HepG2 (cell line): ENCODE measurements around the gene RBBP8.

Experiments used
- CTCF ChIP-seq: sonication (generic); formaldehyde crosslinking; IDR thresholded peaks from 2 replicates; pipeline ENCODE4 v1.5.0; 2020; ENCODE audit warnings: mild to moderate bottlenecking, missing genetic modification reagents, moderate library complexity
- FOXM1 ChIP-seq: sonication (generic); formaldehyde crosslinking; IDR thresholded peaks from 2 replicates; pipeline ENCODE4 v1.5.0; 2020; ENCODE audit warnings: missing genetic modification reagents
- GMEB1 ChIP-seq: sonication (generic); formaldehyde crosslinking; IDR thresholded peaks from 2 replicates; pipeline ENCODE4 v1.5.1; 2020; ENCODE audit warnings: missing genetic modification reagents, mild to moderate bottlenecking, borderline replicate concordance
- MTF2 ChIP-seq: sonication (generic); formaldehyde crosslinking; IDR thresholded peaks from 2 replicates; pipeline ENCODE4 v1.5.0; 2020; ENCODE audit warnings: missing genetic modification reagents, borderline replicate concordance
- POLR2AphosphoS5 ChIP-seq: IDR thresholded peaks from 2 replicates; pipeline ENCODE4 v1.6.1; 2012; ENCODE audit warnings: low read depth, low read length
- REST ChIP-seq, 2 experiments: IDR thresholded peaks; 2 replicates each; pipeline ENCODE4 v1.6.1; 2011 to 2012; ENCODE audit warnings: low read length in 2 of 2, borderline replicate concordance in 1 of 2, low read depth in 1 of 2, mild to moderate bottlenecking in 1 of 2, moderate library complexity in 1 of 2
- RFX5 ChIP-seq: IDR thresholded peaks from 2 replicates; pipeline ENCODE4 v1.6.1; 2011; ENCODE audit warnings: low read depth, low read length, improper control_type of control experiment
- THAP9 ChIP-seq: sonication (generic); formaldehyde crosslinking; IDR thresholded peaks from 2 replicates; pipeline ENCODE4; 2020; ENCODE audit warnings: missing genetic modification reagents, mild to moderate bottlenecking, borderline replicate concordance
- ZNF263 ChIP-seq: sonication (generic); formaldehyde crosslinking; IDR thresholded peaks from 2 replicates; pipeline ENCODE4 v1.4.0; 2020; ENCODE audit warnings: missing genetic modification reagents

GRCh38 chr18:22974707-22975106 is 41.6 kb downstream of the RBBP8 start:
- no peak for TF ChIP-seq FOXM1 (CRISPR knock-in tag)
- no peak for TF ChIP-seq RFX5
- TF ChIP-seq ZNF263 (CRISPR knock-in tag) = no peak
- TF ChIP-seq GMEB1 = no peak
- TF ChIP-seq MTF2 (CRISPR knock-in tag) = no peak
- TF ChIP-seq POLR2AphosphoS5 = no peak
- TF ChIP-seq REST (IDR thresholded peaks at IDR 0.05; ENCODE audit: borderline replicate concordance in 1 of 2, low read depth in 1 of 2, low read length in 2 of 2) = no peak
- TF ChIP-seq CTCF (CRISPR knock-in tag) = no peak
- no peak for TF ChIP-seq THAP9 (CRISPR knock-in tag)
